ENCODE data around the gene LARGE1.

LARGE1 gene

DNA sequence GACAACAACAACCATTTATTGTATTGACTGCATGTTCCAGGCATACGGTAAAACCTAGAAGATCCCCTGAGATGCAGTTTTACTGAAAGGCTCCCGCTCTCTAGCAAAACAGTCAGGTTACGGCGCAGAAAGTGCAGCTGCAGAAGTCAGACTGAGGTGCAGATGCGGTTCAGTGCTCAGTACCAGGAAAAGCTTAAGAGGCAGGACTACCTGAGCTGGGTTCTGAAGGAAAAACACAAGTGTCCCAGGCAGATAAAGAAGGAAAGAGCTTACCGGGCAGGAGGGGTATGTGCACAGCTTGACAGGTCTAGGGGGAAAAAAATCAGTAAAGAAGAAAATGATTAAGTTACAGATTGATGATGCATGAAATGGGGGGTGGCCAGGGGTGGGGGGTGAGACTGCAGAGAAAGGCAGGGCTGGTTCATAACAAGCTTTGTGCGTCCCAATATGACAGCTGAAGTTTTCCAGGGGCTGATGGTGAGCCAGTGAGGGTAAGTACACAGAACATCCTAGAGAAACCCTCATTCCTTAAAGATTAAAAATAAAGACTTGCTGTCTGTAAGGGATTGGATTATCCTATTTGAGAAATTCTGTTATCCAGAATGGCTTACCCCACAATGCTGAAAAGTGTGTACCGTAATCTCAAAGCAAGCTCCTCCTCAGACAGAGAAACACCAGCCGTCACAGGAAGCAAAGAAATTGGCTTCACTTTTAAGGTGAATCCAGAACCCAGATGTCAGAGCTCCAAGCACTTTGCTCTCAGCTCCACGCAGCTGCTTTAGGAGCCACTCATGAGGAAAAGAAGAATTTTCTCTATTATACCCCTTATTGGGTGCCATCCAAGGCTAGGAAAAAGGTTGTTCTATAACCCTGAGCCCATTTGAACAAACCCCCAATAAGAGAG, 11.9 kb downstream of the LARGE1 start:
- H3K27ac ChIP-seq, result no peak overlapping the region
- peaks cover 0 to 54% (median 16%) of the 10 kb centered on the region in 11 experiments; a peak in 14 of 22 replicates for H3K36me3 ChIP-seq
- peaks cover 9 to 91% (median 78%) of the 10 kb centered on the region in 11 experiments; a peak in 19 of 22 replicates for H4K20me1 ChIP-seq
- H3K9me3 ChIP-seq (replicated peaks in 1 of 11), result peaks cover 0 to 24% (median 14%) of the 10 kb centered on the region in 11 experiments; a peak in 16 of 22 replicates
- peaks cover 0 to 51% (median 43%) of the 10 kb centered on the region in 10 experiments; a peak in 18 of 20 replicates for H3K4me1 ChIP-seq
- H3K27me3 ChIP-seq, result no peaks in the 10 kb centered on the region
- TF ChIP-seq Cebpa-rat (IDR thresholded peaks at IDR 0.05), result no peak
- peak overlapping the region in 1 of 11 experiments; percentile 29; a peak in 2 of 22 replicates for H3K9ac ChIP-seq
- no peak overlapping the region for H3K4me3 ChIP-seq
- H3K4me2 ChIP-seq, result peak overlapping the region in 9 of 11 experiments; percentile 4 to 78 (median 61); a peak in 16 of 22 replicates

DNA sequence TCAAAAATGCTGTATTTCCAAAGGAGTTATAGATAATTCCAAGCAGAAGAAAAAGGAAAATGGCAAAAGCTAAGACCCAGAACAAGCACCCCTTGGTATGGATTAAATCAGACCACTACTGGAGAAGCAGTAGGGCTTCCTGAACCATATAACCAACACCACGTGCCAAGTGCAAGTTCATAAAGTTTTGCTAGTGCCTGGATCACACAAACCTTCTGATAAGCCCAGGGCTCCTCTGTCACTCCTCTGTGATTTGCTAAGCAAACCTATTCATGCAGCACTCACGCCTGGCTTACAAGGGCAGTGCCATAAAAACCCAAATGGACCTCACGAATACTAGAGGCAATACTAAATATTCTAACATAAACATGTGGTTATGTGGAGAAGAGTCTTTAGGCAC, 13.3 kb downstream of the LARGE1 start:
- Histone ChIP-seq H3K36me3 (peaks cover 0 to 54% (median 16%) of the 10 kb centered on the region in 11 experiments; a peak in 13 of 22 replicates), H3K27ac (no peak overlapping the region), H3K9me3 (replicated peaks in 1 of 11) (peaks cover 0 to 24% (median 14%) of the 10 kb centered on the region in 11 experiments; a peak in 16 of 22 replicates), H3K4me2 (peak overlapping the region in 6 of 11 experiments; percentile 1 to 78 (median 20); a peak in 7 of 22 replicates), H3K4me1 (peaks cover 0 to 51% (median 43%) of the 10 kb centered on the region in 10 experiments; a peak in 18 of 20 replicates), H3K9ac (no peak overlapping the region), H3K4me3 (no peak overlapping the region), H4K20me1 (peaks cover 9 to 89% (median 67%) of the 10 kb centered on the region in 11 experiments; a peak in 19 of 22 replicates), H3K27me3 (no peaks in the 10 kb centered on the region)
- no peak for TF ChIP-seq Cebpa-rat (IDR thresholded peaks at IDR 0.05)

DNA sequence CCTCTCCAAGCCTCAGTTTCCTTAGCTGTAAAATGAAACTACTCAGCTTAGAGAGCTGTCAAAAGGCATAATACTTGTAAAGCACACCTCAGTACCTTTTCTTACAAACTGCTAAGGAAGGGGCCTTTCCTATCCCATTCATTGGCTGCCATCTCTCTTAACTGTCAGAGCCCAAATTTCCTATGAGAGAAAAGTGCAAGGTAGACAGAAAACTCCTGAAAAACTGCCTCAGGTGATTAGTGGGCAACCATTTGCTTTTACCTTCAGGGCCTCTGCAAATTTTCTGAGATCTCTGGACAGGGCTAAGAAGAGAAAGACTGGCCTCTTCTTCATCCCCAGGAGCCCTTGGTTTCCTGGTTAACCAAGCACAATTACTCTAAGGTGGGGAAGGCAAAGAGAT, 13.8 kb downstream of the LARGE1 start:
- peaks cover 0 to 54% (median 16%) of the 10 kb centered on the region in 11 experiments; a peak in 13 of 22 replicates for H3K36me3 ChIP-seq
- no peak overlapping the region for H3K27ac ChIP-seq
- H3K9ac ChIP-seq, result no peak overlapping the region
- peaks cover 0 to 24% (median 14%) of the 10 kb centered on the region in 11 experiments; a peak in 16 of 22 replicates for H3K9me3 ChIP-seq (replicated peaks in 1 of 11)
- TF ChIP-seq Cebpa-rat (IDR thresholded peaks at IDR 0.05), result no peak
- no peak overlapping the region for H3K4me3 ChIP-seq
- H4K20me1 ChIP-seq, result peaks cover 9 to 88% (median 67%) of the 10 kb centered on the region in 11 experiments; a peak in 19 of 22 replicates
- peaks cover 0 to 51% (median 43%) of the 10 kb centered on the region in 10 experiments; a peak in 18 of 20 replicates for H3K4me1 ChIP-seq
- H3K27me3 ChIP-seq, result no peaks in the 10 kb centered on the region
- H3K4me2 ChIP-seq, result peak overlapping the region in 5 of 11 experiments; percentile 1 to 78 (median 22); a peak in 4 of 22 replicates

DNA sequence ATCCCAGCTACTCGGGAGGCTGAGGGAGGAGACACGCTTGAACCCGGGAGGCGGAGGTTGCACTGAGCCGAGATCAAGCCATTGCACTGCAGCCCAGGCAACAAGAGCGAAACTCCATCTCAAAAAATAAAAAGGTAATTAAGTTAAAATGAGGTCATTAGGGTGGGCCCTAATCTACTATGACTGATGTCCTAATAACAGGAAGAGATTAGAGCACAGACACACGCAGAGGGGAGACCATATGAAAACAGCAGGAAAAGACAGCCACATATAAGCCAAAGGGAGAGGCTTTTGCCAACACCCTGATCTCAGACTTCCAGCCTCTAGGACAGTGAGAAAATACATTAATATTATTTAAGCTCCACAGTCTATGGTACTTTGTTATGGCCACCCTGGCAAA, 17.3 kb downstream of the LARGE1 start:
- no peak overlapping the region for H3K4me2 ChIP-seq
- peaks cover 0 to 24% (median 14%) of the 10 kb centered on the region in 11 experiments; a peak in 16 of 22 replicates for H3K9me3 ChIP-seq (replicated peaks in 1 of 11)
- H3K27ac ChIP-seq, result no peak overlapping the region
- peaks cover 12 to 56% (median 45%) of the 10 kb centered on the region in 10 experiments for H3K4me1 ChIP-seq
- H3K4me3 ChIP-seq, result no peak overlapping the region
- no peak overlapping the region for H3K9ac ChIP-seq
- peaks cover 0 to 31% (median 9%) of the 10 kb centered on the region in 11 experiments; a peak in 9 of 22 replicates for H3K36me3 ChIP-seq
- peaks cover under 1 to 89% (median 46%) of the 10 kb centered on the region in 11 experiments; a peak in 15 of 22 replicates for H4K20me1 ChIP-seq
- TF ChIP-seq Cebpa-rat (IDR thresholded peaks at IDR 0.05), result no peak
- no peaks in the 10 kb centered on the region for H3K27me3 ChIP-seq

DNA sequence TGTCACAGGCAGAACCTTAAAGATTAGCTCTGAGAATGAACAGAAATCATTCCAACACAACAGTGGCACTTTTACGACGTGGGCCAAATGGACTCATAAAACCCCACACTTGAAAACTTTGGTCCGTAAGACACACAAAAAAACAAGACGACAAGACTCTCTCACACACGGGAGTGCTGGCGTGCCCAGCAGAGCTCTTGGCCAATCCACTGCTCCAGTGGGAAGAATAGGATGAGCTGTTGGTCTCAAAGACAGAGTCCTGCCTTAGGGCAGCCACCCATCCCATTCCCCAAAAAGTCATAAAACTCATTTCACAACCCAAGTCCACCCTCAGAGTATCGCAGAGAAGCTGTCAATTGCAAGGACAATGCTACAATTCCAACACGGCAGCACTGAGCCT, 18.2 kb downstream of the LARGE1 start:
- H3K4me1 ChIP-seq, result peaks cover 21 to 56% (median 47%) of the 10 kb centered on the region in 10 experiments
- TF ChIP-seq Cebpa-rat (IDR thresholded peaks at IDR 0.05), result no peak
- no peak overlapping the region for H3K4me3 ChIP-seq
- H4K20me1 ChIP-seq, result peaks cover 0 to 87% (median 36%) of the 10 kb centered on the region in 11 experiments; a peak in 11 of 22 replicates
- no peak overlapping the region for H3K27ac ChIP-seq
- peaks cover 0 to 26% (median 9%) of the 10 kb centered on the region in 11 experiments; a peak in 8 of 22 replicates for H3K36me3 ChIP-seq
- H3K27me3 ChIP-seq, result no peaks in the 10 kb centered on the region
- no peak overlapping the region for H3K9ac ChIP-seq
- no peak overlapping the region for H3K4me2 ChIP-seq
- H3K9me3 ChIP-seq (replicated peaks in 1 of 11), result peaks cover 0 to 24% (median 14%) of the 10 kb centered on the region in 11 experiments; a peak in 16 of 22 replicates

DNA sequence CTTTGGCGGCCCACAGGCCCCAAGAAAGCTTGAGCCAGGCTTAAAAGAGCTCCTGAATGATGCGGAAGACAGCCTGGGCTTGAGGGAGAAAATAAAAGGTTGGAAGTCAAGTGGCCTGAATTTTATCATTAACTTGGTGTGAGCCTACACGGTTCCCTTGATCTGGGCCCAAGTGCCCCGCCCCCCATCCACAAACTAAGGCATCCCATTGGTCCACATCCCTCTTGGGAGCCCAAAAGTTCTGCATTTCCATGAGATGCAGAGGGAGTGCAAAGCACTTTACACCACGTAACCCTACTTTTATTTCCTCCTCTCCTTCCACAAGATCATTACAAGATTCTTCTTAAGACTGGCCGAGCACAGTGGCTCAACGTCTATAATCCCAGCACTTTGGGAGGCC, 22.2 kb downstream of the LARGE1 start:
- H3K4me3 ChIP-seq, result peak overlapping the region in 6 of 10 experiments; percentile 30 to 56 (median 38); a peak in 6 of 20 replicates
- peak overlapping the region in 10 of 11 experiments; percentile 1 to 87 (median 74); a peak in 18 of 22 replicates for H3K27ac ChIP-seq
- no peaks in the 10 kb centered on the region for H3K27me3 ChIP-seq

DNA sequence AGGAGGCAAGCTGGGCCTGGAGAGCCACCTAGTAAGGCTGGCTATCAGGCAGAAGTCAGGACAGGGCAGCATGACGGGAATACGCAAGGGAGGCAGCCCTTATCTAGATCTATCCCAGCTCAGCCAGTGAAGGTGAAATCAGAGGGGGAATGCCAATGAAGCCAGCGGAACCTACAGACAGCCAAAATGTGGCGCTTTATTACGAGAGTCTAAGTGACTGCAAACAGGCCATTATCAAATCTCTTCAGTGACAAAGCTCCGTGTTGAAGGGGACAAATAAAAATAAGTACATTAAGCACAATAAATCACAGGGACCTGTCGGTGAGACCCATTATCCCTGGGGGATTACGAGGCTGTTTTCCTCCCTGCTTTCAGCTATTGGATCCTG, 22.8 kb downstream of the LARGE1 start:
- Histone ChIP-seq H3K9ac (peak overlapping the region; percentile 34 to 80 (median 62); a peak in 21 of 22 replicates), H3K27me3 (no peaks in the 10 kb centered on the region), H3K27ac (peak overlapping the region in 10 of 11 experiments; percentile 1 to 87 (median 74); a peak in 19 of 22 replicates), H3K9me3 (replicated peaks in 1 of 11) (peaks cover 5 to 24% (median 14%) of the 10 kb centered on the region in 11 experiments; a peak in 19 of 22 replicates), H3K4me2 (peak overlapping the region; percentile 81 to 95 (median 88)), H3K4me1 (peaks cover 38 to 90% (median 79%) of the 10 kb centered on the region in 10 experiments), H4K20me1 (peaks cover 0 to 95% (median 36%) of the 10 kb centered on the region in 11 experiments; a peak in 9 of 22 replicates), H3K4me3 (peak overlapping the region; percentile 2 to 56 (median 34); a peak in 16 of 20 replicates), H3K36me3 (peaks cover 0 to 19% (median 0%) of the 10 kb centered on the region in 11 experiments; a peak in 3 of 22 replicates)
- TF ChIP-seq Cebpa-rat (IDR thresholded peaks at IDR 0.05), result no peak

More for the DNA sequence above, 22.2 kb downstream of the LARGE1 start:
- TF ChIP-seq Cebpa-rat (IDR thresholded peaks at IDR 0.05), result no peak
- Histone ChIP-seq H3K4me2 (peak overlapping the region; percentile 81 to 95 (median 88)), H3K9ac (peak overlapping the region in 10 of 11 experiments; percentile 34 to 80 (median 64); a peak in 17 of 22 replicates), H4K20me1 (peaks cover 0 to 95% (median 29%) of the 10 kb centered on the region in 11 experiments; a peak in 9 of 22 replicates), H3K36me3 (peaks cover 0 to 19% (median 0%) of the 10 kb centered on the region in 11 experiments; a peak in 3 of 22 replicates), H3K4me1 (peaks cover 33 to 84% (median 73%) of the 10 kb centered on the region in 10 experiments), H3K9me3 (replicated peaks in 1 of 11) (peaks cover 5 to 24% (median 14%) of the 10 kb centered on the region in 11 experiments; a peak in 19 of 22 replicates)

Measured in BLaER1 treated with 17β-estradiol and CSF1 and Interleukin-3, amounts not matched to agents 10 nM and 100 nM (cell line).